ENCODE results near the gene BEGAIN. TPM values are rescaled to one million over a fixed set of nuclear protein-coding genes. Genes with fewer than 3 reads are reported as not detected.

The BEGAIN gene
- total and polyA plus RNA-seq, 2 of the 8 experiments (the other 6 are each of a cell fraction or from before 2014, with no cell fraction given), result 2.9 to 3.0 TPM

DNA sequence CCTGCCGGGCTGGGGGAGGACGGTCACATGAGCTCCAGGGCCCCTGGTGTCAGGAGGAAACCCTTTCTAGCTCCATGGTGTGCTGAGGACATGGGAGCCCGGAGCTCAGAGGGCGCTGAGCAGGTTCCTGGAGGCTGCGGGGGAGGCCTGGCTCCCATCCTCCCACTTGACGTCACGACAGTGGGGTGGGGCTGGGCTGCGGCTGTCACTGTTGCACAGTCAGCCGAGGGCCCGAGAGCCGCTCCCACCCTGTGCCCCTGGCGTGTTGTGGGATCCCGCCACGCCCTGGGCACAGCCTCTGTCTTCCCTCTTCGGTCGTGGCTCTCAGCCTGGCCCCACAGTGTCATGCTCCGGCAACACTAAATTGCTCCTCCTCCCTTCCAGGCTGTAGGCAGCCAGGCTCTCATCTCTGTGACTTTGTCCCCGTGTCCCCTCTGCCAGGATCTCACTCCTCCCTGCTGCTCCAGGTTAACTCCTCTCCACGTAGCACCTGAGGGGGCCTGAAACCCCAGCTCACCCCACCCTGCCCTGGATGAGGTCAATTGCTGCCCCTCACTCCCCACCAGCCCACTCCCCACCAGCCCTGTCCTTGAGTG is 33.0 kb downstream of the BEGAIN start (continued):
- TF ChIP-seq EGR1 (IDR thresholded peaks at IDR 0.05; ENCODE audit: borderline replicate concordance, low read depth, low read length) (no peak), TEAD4 (IDR thresholded peaks at IDR 0.05; ENCODE audit: low read depth, low read length) (no peak), TAF7 (optimal IDR thresholded peaks at IDR 0.05; ENCODE audit: borderline replicate concordance, low read depth, low read length) (no peak), KDM4A (IDR thresholded peaks at IDR 0.05; ENCODE audit: low read depth, low read length, severe bottlenecking) (no peak)

All from H1 (cell line).